NCI-H774 (cell line): ENCODE data around the gene BRD2.
A peak's percentile ranks its signal among the peaks of the same experiment; 100 is the strongest.

ENCODE experiments used
- DNase-seq: peaks from one replicate; lab custom pipeline; 2025; lab: John Stamatoyannopoulos, UW

The BRD2 gene

DNA sequence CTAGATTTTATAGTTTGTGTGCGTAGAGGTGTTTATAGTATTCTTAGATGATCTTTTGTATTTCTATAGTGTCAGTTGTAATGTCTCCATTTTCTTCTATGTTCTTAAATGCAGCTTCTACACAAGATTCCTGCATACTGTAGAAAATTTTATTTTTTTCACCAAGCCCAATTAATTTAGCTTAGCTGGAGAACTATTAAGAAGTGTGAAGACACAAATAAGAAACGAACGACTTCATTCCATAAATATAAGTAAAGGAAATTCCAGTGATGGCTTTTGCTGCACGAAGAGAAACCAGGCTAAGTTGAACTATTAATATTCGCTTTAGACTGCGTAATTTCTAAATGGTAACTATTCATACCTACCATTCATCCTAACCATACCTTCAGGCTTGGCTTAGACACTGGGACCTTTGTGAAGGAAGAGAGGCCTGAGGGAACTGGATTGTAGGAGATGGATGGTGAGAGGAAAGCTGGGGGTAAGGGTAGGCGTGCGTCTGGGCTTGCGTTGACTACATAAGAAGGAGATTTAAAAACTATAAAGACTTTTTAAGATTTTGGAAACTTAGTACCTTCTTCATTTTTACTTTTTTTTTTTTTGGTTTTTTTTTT is 25.1 kb downstream of the BRD2 start:
- DNase-seq = no peak

DNA sequence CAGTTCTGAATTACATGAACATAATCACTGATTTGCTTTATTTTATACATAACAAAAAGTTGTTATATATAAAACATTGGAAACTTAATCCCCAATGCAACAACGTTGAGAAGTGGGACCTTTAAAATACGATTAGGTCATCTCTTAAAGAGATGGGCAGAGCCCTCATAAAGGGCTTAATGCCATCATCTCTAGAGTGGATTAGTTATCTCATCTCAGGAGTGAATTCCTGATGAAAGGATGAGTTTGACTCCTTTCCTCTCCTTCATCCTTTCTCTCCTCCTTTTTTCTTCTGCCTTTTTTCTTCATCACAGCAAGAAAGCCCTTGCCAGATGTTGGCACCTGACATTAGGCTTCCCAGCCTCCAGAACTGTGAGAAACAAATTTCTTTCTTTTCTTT is 27.1 kb downstream of the BRD2 start:
- no peak for DNase-seq

DNA sequence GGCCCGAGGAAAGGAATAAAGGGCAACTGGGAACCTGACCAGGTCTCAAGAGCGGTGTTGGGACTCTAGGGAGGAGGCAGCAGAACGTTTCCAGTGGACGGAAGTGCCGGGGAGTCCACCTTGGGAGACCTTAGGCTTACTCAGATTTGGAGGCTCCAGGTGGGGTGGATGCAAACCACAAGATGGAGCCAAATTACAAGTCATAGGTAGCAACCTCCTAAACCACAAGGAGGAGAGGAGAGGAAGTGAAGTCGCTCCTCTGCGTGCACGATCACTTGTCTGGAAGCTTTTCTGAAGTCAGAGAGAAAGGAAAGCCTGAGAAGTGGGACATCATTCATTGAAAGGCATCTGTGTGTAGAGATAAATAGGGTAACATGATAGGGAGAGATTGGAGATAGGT is 31.7 kb downstream of the BRD2 start:
- DNase-seq = no peak

DNA sequence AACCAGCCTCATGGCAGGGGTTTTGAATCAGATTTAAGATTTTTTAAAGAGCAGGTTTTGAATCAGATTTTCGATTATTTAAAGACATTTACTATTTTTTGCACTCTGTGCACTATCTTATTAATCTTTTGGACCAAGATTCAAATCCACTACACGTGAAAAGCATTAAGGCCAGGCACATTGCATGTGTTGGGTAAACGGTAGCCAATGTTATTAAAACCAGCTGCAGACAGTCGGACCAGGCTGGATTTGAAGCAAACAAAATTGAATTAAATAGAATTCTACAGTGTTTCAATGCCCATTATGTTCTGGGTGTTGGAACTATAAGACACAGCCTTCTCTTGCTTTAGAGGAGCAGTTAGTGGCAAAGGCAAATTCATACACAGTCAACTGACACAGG is 33.3 kb downstream of the BRD2 start:
- no peak for DNase-seq

DNA sequence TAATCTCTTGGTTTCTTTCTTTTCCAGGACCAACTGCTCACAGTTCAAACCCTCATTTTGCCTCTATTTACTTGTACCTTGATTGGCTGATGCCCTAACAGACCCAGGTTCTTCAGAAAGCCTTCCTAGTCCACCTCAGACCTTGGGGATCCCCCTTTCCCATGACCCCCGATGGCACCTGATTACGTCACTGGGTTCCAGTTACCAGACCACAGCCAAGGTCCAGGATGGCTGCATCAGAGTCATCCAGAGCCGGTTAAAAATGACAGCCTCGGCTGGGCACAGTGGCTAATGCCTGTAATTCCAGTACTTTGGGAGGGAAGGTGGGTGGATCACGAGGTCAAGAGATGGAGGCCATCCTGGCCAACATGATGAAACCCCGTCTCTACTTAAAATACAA is 36.5 kb downstream of the BRD2 start:
- no peak for DNase-seq

DNA sequence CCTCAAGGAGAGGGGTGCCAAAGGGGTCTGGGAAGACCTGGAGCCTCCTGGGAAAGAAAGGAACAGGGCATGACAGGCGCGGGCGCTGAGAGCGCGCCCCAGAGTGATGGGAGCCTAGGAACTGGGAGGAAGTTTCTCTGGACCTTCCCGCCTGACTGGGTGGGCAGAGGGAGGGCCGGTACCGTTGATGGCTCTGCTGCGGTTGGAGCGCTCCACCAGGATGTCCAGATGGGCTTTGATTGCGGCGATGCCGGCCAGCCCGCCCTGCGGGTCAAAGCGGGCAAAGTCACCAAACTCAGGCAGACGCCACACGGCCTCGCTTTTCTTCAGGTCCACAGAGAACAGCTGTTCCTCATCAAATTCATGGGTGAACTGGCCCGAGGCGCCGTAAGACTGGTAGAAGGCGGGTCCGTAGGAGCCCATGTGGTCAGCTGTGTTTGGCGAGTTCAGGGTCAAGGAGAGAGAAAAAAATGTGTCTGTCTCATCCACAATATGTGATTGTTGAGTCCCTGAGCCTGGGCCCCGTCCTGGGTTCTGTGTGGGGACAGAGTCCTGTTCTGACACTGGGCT is 39.5 kb downstream of the BRD2 start:
- DNase-seq = no peak

DNA sequence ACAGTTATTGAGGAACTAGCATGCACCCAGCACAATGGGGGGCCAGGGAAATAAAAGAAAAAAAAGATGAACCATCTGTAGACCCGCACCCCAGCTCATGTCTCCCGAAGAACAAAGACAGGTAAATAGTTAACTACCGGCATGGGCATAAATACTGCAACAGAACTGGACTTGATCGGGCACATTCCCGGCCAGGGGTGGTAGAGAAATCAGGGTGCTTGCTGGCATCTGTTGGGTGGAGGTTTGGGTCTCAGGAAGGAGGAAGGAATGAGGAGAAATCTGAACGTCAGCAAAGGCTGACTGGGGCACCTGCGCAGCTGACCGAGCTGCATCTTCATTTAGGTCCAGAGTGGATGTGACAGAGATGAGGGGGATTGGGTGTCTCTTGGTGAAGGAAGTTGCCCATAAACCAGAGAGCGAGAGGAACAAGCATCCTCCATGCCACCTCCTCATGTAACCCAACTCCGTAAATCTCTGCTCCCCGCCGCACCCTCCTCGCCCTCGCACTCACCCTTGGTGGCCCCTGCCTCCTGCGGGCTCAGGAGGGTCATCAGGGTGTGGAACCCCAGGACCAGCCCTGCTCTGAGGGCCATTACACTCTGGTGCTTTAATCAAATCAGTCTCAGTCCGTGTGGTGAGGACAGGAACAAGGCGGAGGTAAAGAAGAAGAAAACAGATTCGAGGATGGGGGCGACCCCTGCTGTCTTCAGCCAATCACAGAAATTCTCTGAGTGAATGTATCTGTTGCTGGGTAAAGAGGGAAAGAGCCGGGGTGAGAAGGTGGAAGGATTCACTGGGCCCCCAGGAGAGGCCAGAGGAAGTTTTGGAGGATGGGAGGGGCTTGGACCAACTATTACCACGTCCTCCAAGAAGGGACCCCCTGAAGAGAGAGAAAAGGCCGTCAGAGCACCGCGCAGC is 40.8 kb downstream of the BRD2 start, which contains the start of gene HLA-DOA:
Gene HLA-DOA (minus strand): TSS at position 648 of the 918 bp plus-strand sequence.
- DNase-seq = no peak

DNA sequence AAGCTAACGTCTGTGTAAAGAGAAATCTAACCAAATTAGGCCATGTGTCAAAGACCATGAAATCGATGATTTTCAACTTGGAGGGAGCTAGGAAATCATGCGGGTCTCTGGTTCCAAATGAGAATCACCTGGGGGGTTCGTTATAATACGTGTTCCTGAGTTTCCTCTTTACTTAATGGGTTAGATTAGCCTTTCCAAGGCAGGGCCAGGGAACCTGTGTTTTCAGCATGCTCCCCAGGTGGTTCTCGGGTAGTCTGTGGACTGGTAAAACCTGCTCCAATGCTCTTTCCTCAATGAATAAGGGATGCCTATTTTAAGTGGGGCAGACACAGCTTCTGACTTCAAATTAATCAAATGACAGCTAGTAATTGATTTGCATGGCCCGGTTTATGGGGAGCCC is 42.0 kb downstream of the BRD2 start:
- DNase-seq = no peak

DNA sequence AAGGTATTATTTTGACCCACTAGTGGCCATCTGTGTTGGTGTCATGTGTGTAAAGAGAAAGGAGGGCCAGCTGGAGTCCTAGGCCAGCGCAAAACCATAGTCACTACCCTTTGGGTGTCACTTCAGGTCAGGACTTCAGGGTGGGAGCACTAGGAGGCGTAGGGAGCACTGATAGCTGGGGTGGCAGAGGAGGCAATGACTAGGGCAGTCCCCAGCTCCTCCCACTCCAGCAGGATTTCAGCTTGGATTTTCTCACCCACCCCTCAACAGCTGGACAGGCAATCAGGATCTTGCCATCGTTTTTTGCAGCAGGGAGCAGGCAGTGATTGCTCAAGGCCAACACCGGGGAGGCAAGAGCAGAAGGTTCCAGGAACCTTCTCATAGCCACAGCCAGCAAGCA is 45.2 kb downstream of the BRD2 start:
- no peak for DNase-seq

DNA sequence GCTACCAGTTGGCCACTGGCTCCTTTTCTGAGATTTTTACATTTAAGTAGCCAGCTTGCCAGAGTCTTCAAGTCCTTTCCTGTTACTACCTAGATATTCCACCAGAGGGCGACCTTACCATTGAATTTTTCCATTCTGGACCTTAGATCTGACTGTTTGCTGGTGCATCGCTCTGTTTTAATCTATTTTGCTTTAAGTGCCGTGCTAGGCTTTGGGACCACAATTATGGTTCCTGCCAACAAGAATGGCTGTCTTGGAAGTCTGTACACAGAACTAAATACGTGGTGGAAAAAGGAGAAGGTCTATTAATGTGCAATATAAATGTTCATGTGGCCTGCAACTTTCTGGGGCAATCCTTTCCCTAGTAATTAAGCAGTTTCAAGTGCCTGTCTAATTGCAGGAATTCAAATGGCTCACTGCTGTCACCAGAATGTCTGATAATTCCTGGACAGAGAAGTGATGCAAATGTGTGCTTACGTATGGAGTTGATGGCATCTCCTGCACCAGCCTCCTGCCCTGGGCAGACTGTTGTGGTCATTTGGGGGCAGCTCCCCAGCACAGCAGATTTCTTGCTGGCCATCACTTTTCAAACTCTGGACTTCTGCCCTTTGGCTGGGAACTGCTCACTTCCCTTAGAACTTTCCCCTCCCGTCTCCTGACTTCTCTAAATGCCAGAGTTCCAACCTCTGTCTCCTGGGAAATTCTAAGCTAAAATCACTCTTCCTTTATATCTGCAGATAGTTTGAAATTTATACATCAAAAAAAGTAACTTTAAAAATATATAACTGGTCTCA is 46.6 kb downstream of the BRD2 start:
- peak; percentile 26 for DNase-seq

DNA sequence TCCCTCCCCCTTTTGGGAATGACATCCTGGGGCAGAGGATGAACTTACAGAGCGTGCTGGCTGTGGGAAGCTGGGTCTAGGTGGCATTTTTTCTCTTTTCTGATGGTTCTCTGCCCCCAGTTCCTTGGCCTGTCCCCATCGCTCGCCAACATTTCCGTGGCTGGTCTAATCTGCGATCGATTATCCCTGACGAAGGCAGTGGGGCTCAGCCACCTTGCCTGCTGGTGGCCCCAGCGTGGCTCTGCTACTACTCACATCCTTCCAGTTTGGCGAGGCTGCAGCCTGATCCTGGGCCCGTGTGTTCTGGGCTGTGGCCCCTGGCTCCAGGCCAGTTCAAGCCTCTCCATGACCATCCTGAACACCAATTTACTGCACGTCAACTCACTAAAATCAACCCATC is 47.4 kb downstream of the BRD2 start:
- no peak for DNase-seq

DNA sequence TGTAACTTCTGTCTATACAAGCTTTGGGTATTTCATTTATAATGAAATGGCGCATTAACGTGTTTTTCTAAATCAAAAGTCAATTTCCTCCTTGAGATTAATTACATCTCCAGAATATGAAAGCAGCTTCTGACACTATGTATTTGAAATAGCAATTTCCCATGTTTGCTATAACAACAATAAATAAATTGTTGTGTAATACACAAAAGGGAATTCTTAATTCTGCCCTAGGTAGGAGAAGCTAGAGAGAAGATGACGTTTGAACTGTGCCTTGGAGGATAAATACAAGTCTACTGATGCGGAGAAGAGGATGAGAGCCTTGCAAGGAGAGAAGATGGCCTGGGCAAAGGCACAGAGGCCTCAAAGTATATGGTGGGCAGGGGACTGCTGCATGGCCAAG is 48.6 kb downstream of the BRD2 start:
- no peak for DNase-seq

DNA sequence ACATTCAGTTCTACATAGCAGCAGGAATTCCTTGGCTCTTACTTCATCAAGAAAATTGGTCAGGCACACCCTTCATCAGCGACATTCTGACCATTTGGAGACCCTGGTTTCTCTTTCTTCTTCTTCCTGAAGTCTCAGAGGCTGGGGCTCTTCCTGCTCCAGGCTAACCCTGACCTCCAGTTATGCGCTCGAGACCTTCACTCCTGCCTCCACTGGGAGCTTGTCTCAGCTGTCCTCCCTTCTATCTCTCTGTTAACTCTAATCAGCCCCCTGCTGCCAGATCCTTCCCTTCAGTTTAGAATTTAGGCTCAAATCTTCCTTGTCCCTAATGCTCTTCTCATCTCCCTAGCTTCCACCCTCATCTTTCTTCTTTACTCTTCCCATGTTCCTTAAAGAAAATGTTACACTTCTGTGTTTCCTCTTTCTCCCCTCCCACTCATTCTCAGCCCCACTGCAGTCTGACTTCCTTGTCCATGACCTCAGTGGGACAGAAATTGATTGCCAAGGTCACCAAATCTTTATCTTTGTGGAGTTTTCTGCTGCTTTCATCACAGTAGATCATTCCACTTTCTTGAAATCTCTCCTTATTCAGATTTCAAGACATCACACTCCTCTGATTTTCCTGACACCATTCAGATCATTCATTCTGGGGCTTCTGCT is 49.4 kb downstream of the BRD2 start:
- DNase-seq = no peak

DNA sequence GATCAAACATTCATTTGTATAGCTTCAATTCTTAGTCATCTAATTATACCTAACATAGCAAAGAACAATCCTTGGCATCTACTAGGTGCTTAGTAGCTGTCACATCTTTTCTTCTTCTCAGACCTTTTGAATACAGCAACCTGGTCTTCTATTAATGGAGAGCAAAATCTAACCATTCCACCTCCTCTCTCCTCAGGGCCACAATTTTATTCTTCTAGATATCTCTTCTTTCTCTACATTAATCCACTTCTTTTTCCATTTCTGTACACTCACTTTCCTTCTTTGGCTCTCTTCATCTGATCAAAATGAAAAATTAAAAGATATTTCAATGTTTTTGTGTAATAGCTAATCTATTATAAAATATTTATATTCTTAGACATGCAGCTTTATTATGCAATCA is 50.0 kb downstream of the BRD2 start:
- DNase-seq = no peak

DNA sequence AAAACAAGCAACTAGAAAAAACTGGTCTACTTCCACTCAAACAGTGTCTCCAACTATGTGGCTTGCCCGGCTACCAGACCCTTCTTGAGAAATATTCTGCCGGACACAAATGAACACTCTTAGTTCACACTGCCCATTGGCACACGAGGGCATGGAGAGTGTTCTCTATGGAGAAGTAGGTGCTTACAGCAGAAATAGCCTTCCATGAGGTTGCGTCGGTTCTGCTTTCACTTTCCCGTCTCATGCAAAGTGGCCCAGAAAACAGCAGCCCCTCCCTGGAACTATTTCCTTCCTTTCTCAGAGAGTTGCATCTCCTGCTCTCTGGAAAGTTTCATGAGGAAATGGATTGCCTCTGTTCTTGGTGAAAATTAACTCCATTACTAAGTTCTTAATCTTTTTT is 50.5 kb downstream of the BRD2 start:
- DNase-seq = peak; percentile 9

DNA sequence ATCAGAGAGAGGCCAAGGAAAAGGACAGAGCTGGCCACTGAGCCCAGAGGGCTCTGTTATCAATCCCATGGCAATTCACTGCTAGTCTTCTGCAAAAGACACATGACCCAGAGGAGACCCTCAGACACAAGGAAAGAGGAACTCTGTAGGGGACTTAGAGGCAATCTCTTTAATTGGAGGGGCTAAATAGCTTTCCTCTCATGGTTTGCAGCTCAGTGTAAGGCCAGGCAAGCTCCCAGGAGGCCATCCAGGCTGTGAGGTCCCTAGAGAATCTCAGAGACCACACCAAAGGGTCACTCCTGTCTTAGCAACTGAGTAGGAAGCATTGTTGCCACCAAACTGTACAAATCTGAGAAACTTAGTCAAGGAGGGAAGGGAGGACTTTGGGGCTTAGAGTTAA is 51.0 kb downstream of the BRD2 start:
- no peak for DNase-seq

DNA sequence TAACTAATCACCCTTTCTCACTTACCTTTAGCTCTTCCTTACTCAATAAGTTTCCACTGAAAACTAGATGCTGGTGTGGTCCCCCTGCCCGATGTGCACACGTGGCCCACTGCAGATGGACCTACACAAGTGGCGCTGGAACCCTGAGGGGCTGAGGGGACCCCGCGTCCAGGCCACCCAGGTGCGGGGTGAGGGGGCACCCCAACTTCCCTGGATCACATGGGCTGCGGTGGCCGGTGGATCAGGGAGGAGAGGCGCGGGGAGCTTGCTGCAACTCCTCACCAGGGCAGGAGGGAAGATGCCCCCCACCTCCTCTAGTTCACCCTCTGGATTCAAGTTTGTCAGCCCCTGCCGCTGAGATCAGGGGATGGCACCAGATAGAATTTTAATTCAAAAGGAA is 53.5 kb downstream of the BRD2 start:
- no peak for DNase-seq

DNA sequence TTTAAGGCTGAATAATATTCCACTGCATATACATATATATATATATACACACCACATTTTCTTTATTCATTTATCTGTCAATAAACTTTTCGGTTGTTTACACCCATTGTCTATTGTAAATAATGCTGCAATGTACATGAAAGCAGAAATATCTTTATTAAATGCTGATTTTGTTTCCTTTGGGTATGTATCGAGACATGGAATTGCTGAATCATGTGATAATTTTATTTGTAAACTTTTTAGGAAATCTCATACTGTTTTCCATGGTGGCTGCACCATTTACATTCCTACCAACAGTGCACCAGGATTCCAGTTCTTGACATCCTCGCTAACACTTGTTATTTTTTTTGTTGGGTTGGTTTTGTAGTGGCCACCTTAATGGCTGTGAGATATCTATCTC is 55.1 kb downstream of the BRD2 start:
- DNase-seq = no peak

DNA sequence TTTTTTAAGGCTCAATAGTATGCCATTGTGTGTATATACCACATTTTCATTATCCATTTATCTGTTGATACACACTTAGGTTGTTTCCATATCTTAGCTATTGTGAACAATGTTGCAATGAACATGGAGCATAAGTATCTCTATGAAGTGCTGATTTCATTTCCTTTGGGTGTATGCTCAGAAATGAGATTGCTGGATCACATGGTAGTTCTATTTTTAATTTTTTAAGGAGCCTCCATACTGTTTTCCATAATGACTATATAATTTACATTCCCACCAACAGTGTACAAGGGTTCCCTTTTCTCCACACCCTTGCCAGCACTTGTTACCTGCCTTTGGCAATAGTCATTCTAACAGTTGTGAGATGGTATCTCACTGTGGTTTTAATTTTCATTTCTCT is 56.1 kb downstream of the BRD2 start:
- DNase-seq = no peak

DNA sequence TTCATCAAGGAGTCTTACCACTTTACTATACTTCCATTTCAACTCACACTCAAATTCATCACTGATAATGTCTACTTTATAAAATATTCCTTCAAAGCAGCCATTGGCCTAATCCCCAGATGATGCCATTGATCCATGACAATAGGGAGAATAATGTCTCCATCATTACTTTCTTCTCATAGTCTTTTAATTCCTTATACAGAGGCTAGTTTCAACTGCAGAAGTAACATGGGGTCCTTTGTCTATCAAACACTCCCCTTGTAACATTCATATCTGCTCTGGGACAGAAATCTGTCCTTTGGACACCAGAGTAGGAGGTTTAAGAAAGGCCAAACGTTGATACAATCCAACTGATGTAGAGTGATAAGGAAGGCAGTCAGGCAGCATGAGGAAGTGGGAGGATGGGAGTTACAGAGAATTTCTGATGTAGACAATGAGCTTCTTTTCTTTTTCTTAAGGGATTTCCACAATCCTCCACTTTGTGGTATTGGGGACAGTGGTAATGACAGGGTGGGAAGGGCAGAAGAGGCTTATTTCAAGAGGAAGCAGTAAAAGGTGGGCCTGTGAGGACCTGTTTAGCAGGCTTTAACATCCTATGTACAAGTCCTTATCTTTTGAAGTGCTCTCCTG is 59.9 kb downstream of the BRD2 start:
- DNase-seq = no peak
